ENCODE results near the gene KCNB1. TPM values are rescaled to one million over a fixed set of nuclear protein-coding genes. Genes with fewer than 3 reads are reported as not detected.

KCNB1 gene
- total RNA-seq, 1 donor from 2014 or later, result 0.41 TPM

- no peak for DNase-seq
- H3K27me3 ChIP-seq, result no peaks in the 10 kb centered on the region
- no peak for TF ChIP-seq CTCF (IDR thresholded peaks at IDR 0.05)
- no peak overlapping the region for H3K27ac ChIP-seq
- no peaks in the 10 kb centered on the region for H3K4me1 ChIP-seq
- ATAC-seq, result no peak
- no peaks in the 10 kb centered on the region for H3K36me3 ChIP-seq
- no peaks in the 10 kb centered on the region for H3K9me3 ChIP-seq
- intact Hi-C loops (cut with DNase I), result no loop called here
- no peak overlapping the region for H3K4me3 ChIP-seq
These were observed 19.8 kb downstream of the KCNB1 start for GRCh38 chr20:49462626-49463025.

- TF ChIP-seq CTCF (IDR thresholded peaks at IDR 0.05), result no peak
- no peaks in the 10 kb centered on the region for H3K36me3 ChIP-seq
- DNase-seq (no peak), ATAC-seq (no peak)
- H3K27me3 ChIP-seq, result no peaks in the 10 kb centered on the region
- no peak overlapping the region for H3K4me3 ChIP-seq
- H3K4me1 ChIP-seq, result no peaks in the 10 kb centered on the region
- H3K9me3 ChIP-seq, result no peaks in the 10 kb centered on the region
- intact Hi-C loops (cut with DNase I), result no loop called here
- no peak overlapping the region for H3K27ac ChIP-seq
These were observed 20.4 kb downstream of the KCNB1 start for GRCh38 chr20:49461894-49462620.

- Histone ChIP-seq H3K4me3 (no peak overlapping the region), H3K9me3 (no peaks in the 10 kb centered on the region), H3K36me3 (no peaks in the 10 kb centered on the region), H3K27me3 (no peaks in the 10 kb centered on the region), H3K4me1 (no peaks in the 10 kb centered on the region), H3K27ac (no peak overlapping the region)
- no peak for TF ChIP-seq CTCF (IDR thresholded peaks at IDR 0.05)
- DNase-seq (no peak), ATAC-seq (no peak)
- intact Hi-C loops (cut with DNase I), result no loop called here
These were observed 21.6 kb downstream of the KCNB1 start for GRCh38 chr20:49460916-49461315.

GRCh38 chr20:49460131-49460530, 22.3 kb downstream of the KCNB1 start:
- ATAC-seq (no peak), DNase-seq (no peak)
- Histone ChIP-seq H3K27ac (no peak overlapping the region), H3K9me3 (no peaks in the 10 kb centered on the region), H3K27me3 (no peaks in the 10 kb centered on the region), H3K4me3 (no peak overlapping the region), H3K4me1 (no peaks in the 10 kb centered on the region), H3K36me3 (no peaks in the 10 kb centered on the region)
- no peak for TF ChIP-seq CTCF (IDR thresholded peaks at IDR 0.05)
- intact Hi-C loops (cut with DNase I), result no loop called here

- Histone ChIP-seq H3K36me3 (no peaks in the 10 kb centered on the region), H3K27me3 (no peaks in the 10 kb centered on the region), H3K9me3 (no peaks in the 10 kb centered on the region), H3K27ac (no peak overlapping the region), H3K4me3 (no peak overlapping the region), H3K4me1 (no peaks in the 10 kb centered on the region)
- intact Hi-C loops (cut with DNase I), result no loop called here
- ATAC-seq, result no peak
- no peak for DNase-seq
- TF ChIP-seq CTCF (IDR thresholded peaks at IDR 0.05), result no peak
These were observed 22.8 kb downstream of the KCNB1 start for GRCh38 chr20:49459684-49460083.

- H3K4me3 ChIP-seq, result no peak overlapping the region
- H3K36me3 ChIP-seq, result no peaks in the 10 kb centered on the region
- no peak for TF ChIP-seq CTCF (IDR thresholded peaks at IDR 0.05)
- no peaks in the 10 kb centered on the region for H3K4me1 ChIP-seq
- no peak for DNase-seq
- ATAC-seq, result no peak
- intact Hi-C loops (cut with DNase I), result no loop called here
- H3K27ac ChIP-seq, result no peak overlapping the region
- no peaks in the 10 kb centered on the region for H3K9me3 ChIP-seq
- H3K27me3 ChIP-seq, result peaks cover 8% of the 10 kb centered on the region
These were observed 25.0 kb downstream of the KCNB1 start for GRCh38 chr20:49457444-49457843.

Data from upper lobe of right lung (tissue), 1 donor.